ENCODE results near the gene CNN2.

Gene CNN2

DNA sequence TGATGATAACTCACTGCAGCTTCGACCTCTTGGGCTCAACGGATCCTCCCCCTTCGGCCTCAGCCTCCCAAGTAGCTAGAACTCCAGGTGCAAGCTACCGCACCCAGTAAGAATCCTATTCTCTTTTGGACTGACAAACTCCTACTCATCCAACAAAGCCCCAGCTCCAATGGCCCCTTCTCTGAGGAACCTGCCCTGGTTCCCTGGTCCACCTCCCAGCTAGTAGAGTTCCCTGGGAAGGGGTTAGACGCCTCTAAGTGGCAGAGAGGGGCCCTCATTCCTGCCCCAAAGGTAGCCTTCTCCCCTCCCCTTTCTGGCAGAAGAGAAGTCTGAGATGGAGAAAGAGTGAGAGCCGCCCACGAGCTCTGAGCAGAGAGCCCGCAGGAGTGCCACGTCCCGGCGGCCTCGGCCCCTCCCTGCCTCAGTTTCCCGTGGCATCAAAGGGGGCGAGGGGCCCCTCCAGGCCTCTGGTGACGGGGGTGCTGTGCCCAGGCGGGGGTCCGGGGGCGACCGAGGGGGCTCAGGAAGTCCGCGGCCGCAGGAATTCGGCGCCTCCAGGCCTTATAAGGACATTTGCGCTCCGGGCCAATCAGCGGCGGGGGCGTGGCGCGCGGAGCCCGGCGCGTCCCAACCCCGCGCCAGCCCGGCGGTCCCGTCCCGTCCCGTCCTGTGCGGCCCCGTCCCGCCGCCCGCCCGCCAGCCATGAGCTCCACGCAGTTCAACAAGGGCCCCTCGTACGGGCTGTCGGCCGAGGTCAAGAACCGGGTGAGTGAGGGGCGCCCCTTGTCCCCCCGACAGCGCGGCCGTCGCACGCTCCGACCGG, at the start of gene CNN2:
CNN2 (plus strand) TSS at position 649 of the 823 bp plus-strand sequence; CDS start at position 703, 54 bp downstream.
- peak within 1 kb of the TSS; percentile 99 for H3K27ac ChIP-seq (ENCODE audit: low read depth, low read length)
- H3K36me3 ChIP-seq (ENCODE audit: insufficient read depth, low read length): no peaks in the 10 kb centered on the region
- H3K9me3 ChIP-seq (ENCODE audit: low read length): no peaks in the 10 kb centered on the region
- peak within 1 kb of the TSS; percentile 59 for H3K9ac ChIP-seq (ENCODE audit: low read length)
- H3K27me3 ChIP-seq (ENCODE audit: control insufficient read depth in 1 of 2, insufficient read depth in 2 of 2, low read length in 2 of 2): no peaks in the 10 kb centered on the region
- peak within 1 kb of the TSS; percentile 85 to 95 for H3K4me3 ChIP-seq (ENCODE audit: low read depth in 1 of 2, low read length in 2 of 2)
- peaks cover 14% of the 10 kb centered on the region for H3K4me1 ChIP-seq (ENCODE audit: insufficient read depth, low read length)

DNA sequence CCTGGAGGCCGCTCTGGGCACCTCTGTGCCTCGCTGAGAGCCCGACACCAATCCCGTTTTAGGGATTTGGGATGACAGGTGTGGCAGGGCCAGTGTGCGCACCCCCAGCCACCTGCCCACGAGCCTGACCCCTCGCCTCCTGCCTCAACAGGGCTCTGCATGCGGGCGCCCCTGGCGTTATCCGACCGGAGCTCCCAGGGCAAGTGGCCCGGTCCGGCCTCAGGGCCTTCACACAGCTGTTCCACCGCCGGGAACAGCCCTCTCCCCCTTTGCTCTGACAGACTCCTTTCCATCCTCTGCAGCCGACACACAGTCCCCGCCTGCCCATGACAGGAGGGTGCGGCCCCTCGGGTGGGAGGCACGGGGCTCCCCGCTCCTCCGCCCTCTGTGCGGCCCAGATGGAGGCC, 49.3 kb upstream of the CNN2 start:
- Histone ChIP-seq H3K27me3 (ENCODE audit: control insufficient read depth in 1 of 2, insufficient read depth in 2 of 2, low read length in 2 of 2) (no peaks in the 10 kb centered on the region), H3K36me3 (ENCODE audit: insufficient read depth, low read length) (no peaks in the 10 kb centered on the region), H3K4me3 (ENCODE audit: low read depth in 1 of 2, low read length in 2 of 2) (no peak overlapping the region), H3K9ac (ENCODE audit: low read length) (no peak overlapping the region), H3K27ac (ENCODE audit: low read depth, low read length) (no peak overlapping the region), H3K9me3 (ENCODE audit: low read length) (no peaks in the 10 kb centered on the region), H3K4me1 (ENCODE audit: insufficient read depth, low read length) (no peaks in the 10 kb centered on the region)

DNA sequence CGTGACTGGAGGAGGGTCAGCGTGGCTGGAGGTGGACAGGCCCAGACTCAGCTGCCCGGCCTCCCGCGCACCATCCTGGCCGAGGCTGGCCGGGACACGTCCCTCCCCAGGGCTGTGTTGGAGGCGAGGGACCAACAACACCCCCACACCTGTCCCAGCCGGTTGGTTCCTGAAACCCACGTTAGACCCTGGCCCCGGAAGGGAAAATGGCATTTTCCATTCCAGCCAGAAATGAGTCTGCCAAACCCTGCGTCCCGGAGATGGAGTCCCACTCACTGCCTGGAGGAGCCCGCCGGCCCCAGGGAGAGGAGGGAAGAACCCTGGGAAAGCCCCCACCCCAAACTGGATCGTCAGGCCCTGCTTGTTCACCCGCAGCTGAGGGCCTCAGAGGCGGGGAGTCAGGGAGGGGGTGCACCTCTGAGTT, 47.1 kb upstream of the CNN2 start:
- no peaks in the 10 kb centered on the region for H3K36me3 ChIP-seq (ENCODE audit: insufficient read depth, low read length)
- no peak overlapping the region for H3K4me3 ChIP-seq (ENCODE audit: low read depth in 1 of 2, low read length in 2 of 2)
- H3K9ac ChIP-seq (ENCODE audit: low read length): no peak overlapping the region
- no peaks in the 10 kb centered on the region for H3K9me3 ChIP-seq (ENCODE audit: low read length)
- no peak overlapping the region for H3K27ac ChIP-seq (ENCODE audit: low read depth, low read length)
- no peaks in the 10 kb centered on the region for H3K27me3 ChIP-seq (ENCODE audit: control insufficient read depth in 1 of 2, insufficient read depth in 2 of 2, low read length in 2 of 2)
- peaks cover 6% of the 10 kb centered on the region for H3K4me1 ChIP-seq (ENCODE audit: insufficient read depth, low read length)

DNA sequence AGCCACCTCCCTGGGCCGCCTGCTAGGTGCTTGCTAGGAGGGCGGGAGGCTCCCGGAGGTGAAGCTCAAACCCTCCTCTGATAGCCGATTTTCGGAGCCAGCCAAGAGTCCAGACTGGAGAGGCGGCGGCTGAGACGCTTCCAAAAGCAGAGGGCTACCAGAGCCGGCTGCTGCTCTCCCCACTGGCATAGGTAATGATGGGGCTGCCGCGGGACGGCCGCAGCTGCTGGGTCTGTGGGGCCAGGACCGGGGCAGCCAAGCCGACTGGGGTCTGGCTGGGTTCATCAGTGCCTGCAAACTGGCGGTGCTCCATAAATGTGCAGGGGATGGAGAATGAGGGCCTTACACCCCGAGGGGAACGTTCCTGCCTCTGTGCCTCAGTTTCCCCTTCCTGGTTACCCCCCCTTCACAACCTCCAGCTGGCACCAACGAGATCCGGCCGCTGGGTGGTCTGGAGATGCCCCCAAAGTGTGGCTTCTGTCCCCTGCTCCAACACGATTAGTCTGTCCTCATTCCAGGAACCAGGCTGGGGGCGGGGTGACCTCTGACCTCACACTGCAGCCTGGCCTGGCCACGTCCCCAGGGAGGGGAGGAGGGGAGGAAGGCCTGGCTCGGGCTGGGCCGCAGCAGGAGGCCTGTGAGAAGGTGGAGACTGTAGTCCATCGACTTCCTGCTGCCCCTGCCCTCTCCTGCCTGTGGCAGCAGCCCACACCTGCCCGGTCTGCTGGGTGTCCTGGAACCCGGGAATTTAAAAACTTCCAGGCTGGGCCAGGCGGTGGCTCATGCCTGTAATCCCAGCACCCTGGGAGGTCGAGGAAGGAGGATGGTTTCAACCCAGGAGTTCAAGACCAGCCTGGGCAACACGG, 46.0 kb upstream of the CNN2 start:
- Histone ChIP-seq H3K27me3 (ENCODE audit: control insufficient read depth in 1 of 2, insufficient read depth in 2 of 2, low read length in 2 of 2) (no peaks in the 10 kb centered on the region), H3K9me3 (ENCODE audit: low read length) (no peaks in the 10 kb centered on the region), H3K4me1 (ENCODE audit: insufficient read depth, low read length) (peaks cover 11% of the 10 kb centered on the region), H3K4me3 (ENCODE audit: low read depth in 1 of 2, low read length in 2 of 2) (no peak overlapping the region), H3K36me3 (ENCODE audit: insufficient read depth, low read length) (no peaks in the 10 kb centered on the region), H3K27ac (ENCODE audit: low read depth, low read length) (no peak overlapping the region), H3K9ac (ENCODE audit: low read length) (no peak overlapping the region)

DNA sequence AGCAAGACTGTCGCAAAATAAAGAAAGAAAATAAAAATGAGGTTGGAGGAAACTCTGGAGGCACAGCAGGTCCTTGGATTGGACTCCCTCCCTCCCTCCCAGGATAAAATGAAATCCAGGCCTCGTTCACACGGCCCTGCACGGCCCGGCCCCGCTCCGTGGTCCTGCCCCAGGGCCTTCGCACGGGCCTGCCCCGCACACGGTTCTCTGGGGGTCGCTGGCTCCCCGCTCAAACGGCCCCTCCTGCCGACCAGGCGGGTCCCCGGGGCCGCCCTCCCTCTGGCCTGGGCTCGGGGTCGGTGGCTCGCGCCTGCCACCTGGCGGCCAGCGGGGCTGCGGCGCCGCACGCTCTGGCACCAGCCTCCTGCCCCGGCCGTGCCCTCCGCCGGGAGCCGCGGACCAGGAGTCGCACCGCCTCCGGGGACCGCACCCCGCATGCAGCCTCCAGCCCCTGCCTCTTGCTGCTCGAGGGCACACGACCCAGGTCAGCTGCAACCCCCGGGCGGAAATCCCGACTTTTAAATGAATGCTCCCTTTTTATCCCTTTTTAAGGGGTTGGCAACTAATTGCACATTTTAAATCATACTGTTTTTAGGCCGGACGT, 43.7 kb upstream of the CNN2 start:
- Histone ChIP-seq H3K27me3 (ENCODE audit: control insufficient read depth in 1 of 2, insufficient read depth in 2 of 2, low read length in 2 of 2) (no peaks in the 10 kb centered on the region), H3K4me3 (ENCODE audit: low read depth in 1 of 2, low read length in 2 of 2) (peak overlapping the region in 1 of 2 donors; percentile 42), H3K9ac (ENCODE audit: low read length) (no peak overlapping the region), H3K9me3 (ENCODE audit: low read length) (no peaks in the 10 kb centered on the region), H3K4me1 (ENCODE audit: insufficient read depth, low read length) (peaks cover 11% of the 10 kb centered on the region), H3K27ac (ENCODE audit: low read depth, low read length) (peak overlapping the region; percentile 19), H3K36me3 (ENCODE audit: insufficient read depth, low read length) (peaks cover 18% of the 10 kb centered on the region)

DNA sequence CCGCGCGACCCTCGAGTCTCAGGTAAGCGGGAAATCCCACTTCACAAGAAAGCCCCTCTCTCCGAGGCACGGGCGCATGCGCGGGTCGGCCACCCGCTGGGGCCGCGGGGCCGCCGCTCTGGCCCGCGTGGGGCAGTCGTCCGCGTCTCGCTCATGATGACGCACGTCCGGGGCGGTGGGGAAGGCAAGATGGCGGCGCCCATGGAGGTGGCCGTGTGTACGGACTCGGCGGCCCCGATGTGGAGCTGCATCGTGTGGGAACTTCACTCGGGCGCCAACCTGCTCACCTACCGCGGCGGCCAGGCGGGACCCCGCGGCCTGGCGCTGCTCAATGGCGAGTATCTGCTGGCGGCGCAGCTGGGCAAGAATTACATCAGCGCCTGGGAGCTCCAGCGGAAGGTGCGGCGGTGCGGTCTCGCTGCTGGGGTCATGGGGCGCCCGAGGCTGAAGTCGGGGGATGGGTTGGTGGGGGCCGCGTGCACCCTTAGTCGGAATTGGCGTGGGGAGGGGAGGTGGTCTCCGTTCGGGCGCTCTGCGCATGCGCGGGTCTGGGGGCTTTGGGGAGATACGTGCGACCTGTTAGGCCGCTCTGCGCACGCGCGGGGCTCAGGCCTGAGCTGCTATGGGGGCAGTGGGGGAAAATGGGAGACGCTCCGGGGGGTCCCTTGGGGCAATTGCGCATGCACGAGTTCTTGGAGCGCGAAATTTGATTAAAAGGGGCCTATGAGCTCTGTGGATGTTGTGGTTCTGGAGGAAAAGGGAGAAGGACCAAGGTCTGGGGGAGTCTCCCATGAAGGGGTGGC, 42.0 kb upstream of the CNN2 start, which contains the start of gene WDR18:
WDR18 (plus strand) TSS at position 181 of the 803 bp plus-strand sequence; CDS start at position 190, 9 bp downstream.
- peaks cover 18% of the 10 kb centered on the region for H3K36me3 ChIP-seq (ENCODE audit: insufficient read depth, low read length)
- no peaks in the 10 kb centered on the region for H3K27me3 ChIP-seq (ENCODE audit: control insufficient read depth in 1 of 2, insufficient read depth in 2 of 2, low read length in 2 of 2)
- peak within 1 kb of the TSS; percentile 93 for H3K27ac ChIP-seq (ENCODE audit: low read depth, low read length)
- H3K4me1 ChIP-seq (ENCODE audit: insufficient read depth, low read length): peaks cover 11% of the 10 kb centered on the region
- no peaks in the 10 kb centered on the region for H3K9me3 ChIP-seq (ENCODE audit: low read length)
- peak within 1 kb of the TSS; percentile 80 for H3K9ac ChIP-seq (ENCODE audit: low read length)
- H3K4me3 ChIP-seq (ENCODE audit: low read depth in 1 of 2, low read length in 2 of 2): peak within 1 kb of the TSS; percentile 84 to 96

DNA sequence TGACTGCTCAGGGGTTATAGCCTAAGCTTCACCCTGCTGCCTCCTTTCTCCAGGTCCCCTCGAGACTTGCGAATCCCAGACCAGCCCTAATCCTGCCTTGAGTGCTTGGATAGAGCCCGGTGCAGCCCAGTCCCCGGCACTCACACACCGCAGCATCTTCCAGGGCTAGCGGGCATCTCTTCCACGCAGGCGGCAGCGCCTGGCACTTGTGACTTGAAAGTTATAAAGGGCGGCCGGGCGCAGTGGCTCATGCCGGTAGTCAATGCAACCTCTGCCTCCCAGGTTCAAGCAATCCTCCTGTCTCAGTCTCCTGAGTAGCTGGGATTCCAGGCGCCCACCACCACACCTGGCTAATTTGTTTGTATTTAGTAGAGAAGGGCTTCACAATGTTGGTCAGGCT, 40.3 kb upstream of the CNN2 start:
- Histone ChIP-seq H3K27me3 (ENCODE audit: control insufficient read depth in 1 of 2, insufficient read depth in 2 of 2, low read length in 2 of 2) (no peaks in the 10 kb centered on the region), H3K4me3 (ENCODE audit: low read depth in 1 of 2, low read length in 2 of 2) (no peak overlapping the region), H3K36me3 (ENCODE audit: insufficient read depth, low read length) (peaks cover 22% of the 10 kb centered on the region), H3K4me1 (ENCODE audit: insufficient read depth, low read length) (peaks cover 11% of the 10 kb centered on the region), H3K9ac (ENCODE audit: low read length) (no peak overlapping the region), H3K27ac (ENCODE audit: low read depth, low read length) (no peak overlapping the region), H3K9me3 (ENCODE audit: low read length) (no peaks in the 10 kb centered on the region)

DNA sequence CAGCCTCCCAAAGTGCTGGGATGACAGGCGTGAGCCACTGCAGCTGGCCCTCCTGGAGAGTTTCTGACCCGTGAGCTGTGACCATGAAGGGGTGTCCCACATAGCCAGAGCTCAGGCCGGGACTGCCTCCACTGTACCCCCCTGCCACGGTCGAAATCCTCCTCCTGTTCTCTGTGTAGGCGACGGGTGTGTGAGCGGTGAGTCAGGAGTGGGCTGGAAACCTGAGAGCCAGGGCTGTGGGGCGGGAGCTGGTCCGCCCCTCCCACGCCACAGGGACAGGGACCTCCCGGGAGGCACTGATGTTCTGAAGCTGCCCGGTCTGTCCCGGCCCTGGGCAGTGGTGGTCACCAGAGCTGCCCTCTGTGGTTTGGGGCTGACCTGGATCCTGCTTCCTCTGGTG, 38.3 kb upstream of the CNN2 start:
- peaks cover 11% of the 10 kb centered on the region for H3K4me1 ChIP-seq (ENCODE audit: insufficient read depth, low read length)
- no peak overlapping the region for H3K9ac ChIP-seq (ENCODE audit: low read length)
- no peak overlapping the region for H3K27ac ChIP-seq (ENCODE audit: low read depth, low read length)
- H3K4me3 ChIP-seq (ENCODE audit: low read depth in 1 of 2, low read length in 2 of 2): no peak overlapping the region
- H3K36me3 ChIP-seq (ENCODE audit: insufficient read depth, low read length): peaks cover 25% of the 10 kb centered on the region
- H3K9me3 ChIP-seq (ENCODE audit: low read length): no peaks in the 10 kb centered on the region
- H3K27me3 ChIP-seq (ENCODE audit: control insufficient read depth in 1 of 2, insufficient read depth in 2 of 2, low read length in 2 of 2): no peaks in the 10 kb centered on the region

DNA sequence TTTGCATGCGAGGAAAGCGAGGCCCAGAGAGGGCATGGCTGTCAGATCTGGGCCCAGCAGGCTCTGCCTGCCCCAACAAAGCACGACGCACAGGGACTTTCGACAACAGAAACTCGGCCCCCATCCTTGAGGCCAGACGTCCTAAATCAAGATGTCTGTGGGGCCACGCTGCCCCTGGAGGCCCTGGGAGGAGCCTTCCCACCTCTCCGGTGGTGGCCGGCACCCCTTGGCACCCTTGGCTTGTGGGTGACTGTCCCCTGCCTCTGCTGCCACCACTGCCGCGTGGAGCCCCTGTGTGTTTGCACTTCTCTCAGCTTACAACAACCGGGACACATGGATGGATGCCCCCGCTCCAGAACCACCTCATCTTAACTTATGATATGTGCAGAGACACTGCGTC, 37.9 kb upstream of the CNN2 start:
- peaks cover 29% of the 10 kb centered on the region for H3K36me3 ChIP-seq (ENCODE audit: insufficient read depth, low read length)
- no peak overlapping the region for H3K9ac ChIP-seq (ENCODE audit: low read length)
- no peaks in the 10 kb centered on the region for H3K27me3 ChIP-seq (ENCODE audit: control insufficient read depth in 1 of 2, insufficient read depth in 2 of 2, low read length in 2 of 2)
- no peak overlapping the region for H3K27ac ChIP-seq (ENCODE audit: low read depth, low read length)
- H3K9me3 ChIP-seq (ENCODE audit: low read length): no peaks in the 10 kb centered on the region
- no peak overlapping the region for H3K4me3 ChIP-seq (ENCODE audit: low read depth in 1 of 2, low read length in 2 of 2)
- H3K4me1 ChIP-seq (ENCODE audit: insufficient read depth, low read length): peaks cover 10% of the 10 kb centered on the region

DNA sequence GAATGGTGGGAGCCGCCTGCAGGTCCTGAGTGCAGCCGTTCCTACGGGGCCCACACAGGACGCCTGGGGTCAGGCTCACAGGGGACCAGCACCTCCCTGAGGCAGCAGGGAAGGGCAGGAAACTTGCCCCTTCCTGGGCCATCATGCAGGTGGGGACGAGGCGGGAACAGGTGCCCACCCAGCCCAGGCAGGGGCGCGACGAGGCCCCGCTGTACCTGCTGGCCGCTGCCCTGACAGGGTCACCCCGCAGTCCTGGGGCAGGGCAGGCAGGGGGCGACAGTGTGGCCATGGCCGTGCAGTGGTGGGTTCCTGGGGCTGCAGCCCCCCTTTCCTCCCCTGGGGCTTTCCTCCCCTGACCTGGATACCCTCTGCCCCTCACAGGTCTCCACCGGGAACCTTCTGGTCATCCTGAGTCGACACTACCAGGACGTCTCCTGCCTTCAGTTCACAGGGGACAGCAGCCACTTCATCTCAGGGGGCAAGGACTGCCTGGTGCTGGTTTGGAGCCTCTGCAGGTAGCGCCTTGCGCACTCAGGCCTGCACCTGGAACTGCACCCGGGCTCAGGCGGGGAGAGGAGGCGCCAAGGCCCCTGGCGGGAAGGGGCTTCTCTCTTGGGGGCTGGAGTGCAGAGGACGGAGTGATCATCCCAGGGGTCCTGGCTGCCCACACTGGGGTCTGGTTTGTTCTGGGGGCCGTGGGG, 36.9 kb upstream of the CNN2 start:
- Histone ChIP-seq H3K4me1 (ENCODE audit: insufficient read depth, low read length) (peaks cover 5% of the 10 kb centered on the region), H3K27ac (ENCODE audit: low read depth, low read length) (no peak overlapping the region), H3K9ac (ENCODE audit: low read length) (no peak overlapping the region), H3K36me3 (ENCODE audit: insufficient read depth, low read length) (peaks cover 34% of the 10 kb centered on the region), H3K9me3 (ENCODE audit: low read length) (no peaks in the 10 kb centered on the region), H3K4me3 (ENCODE audit: low read depth in 1 of 2, low read length in 2 of 2) (no peak overlapping the region), H3K27me3 (ENCODE audit: control insufficient read depth in 1 of 2, insufficient read depth in 2 of 2, low read length in 2 of 2) (peaks cover 0 to 5% of the 10 kb centered on the region in 2 donors)

Data from muscle layer of colon (tissue), 2 donors.